ENCODE data around the gene ZNF750.

DNA sequence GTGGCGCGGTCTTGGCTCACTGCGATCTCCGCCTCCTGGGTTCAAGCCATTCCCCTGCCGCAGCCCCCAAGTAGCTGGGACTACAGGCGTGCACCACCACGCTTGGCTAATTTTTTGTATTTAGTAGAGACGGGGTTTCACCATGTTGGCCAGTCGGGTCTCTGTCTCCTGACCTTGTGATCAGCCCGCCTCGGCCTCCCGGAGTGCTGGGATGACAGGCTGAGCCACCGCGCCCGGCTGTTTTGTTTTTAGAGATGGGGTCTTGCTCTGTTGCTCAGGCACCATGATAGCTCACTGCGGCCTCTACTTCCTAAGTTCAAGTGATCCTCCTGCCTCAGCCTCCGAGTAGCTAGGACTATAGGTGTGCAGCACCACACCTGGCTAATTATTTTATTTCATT, 27.2 kb downstream of the ZNF750 start:
- TF ChIP-seq ZNF350 (tag by site-specific recombination; IDR thresholded peaks at IDR 0.05) = no peak
- TF ChIP-seq, protein P1, sequence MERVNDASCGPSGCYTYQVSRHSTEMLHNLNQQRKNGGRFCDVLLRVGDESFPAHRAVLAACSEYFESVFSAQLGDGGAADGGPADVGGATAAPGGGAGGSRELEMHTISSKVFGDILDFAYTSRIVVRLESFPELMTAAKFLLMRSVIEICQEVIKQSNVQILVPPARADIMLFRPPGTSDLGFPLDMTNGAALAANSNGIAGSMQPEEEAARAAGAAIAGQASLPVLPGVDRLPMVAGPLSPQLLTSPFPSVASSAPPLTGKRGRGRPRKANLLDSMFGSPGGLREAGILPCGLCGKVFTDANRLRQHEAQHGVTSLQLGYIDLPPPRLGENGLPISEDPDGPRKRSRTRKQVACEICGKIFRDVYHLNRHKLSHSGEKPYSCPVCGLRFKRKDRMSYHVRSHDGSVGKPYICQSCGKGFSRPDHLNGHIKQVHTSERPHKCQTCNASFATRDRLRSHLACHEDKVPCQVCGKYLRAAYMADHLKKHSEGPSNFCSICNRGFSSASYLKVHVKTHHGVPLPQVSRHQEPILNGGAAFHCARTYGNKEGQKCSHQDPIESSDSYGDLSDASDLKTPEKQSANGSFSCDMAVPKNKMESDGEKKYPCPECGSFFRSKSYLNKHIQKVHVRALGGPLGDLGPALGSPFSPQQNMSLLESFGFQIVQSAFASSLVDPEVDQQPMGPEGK (tag by site-specific recombination; IDR thresholded peaks at IDR 0.05) = no peak
- TF ChIP-seq ZNF423 (tag by site-specific recombination; IDR thresholded peaks at IDR 0.05) = no peak
- TF ChIP-seq, protein P2, sequence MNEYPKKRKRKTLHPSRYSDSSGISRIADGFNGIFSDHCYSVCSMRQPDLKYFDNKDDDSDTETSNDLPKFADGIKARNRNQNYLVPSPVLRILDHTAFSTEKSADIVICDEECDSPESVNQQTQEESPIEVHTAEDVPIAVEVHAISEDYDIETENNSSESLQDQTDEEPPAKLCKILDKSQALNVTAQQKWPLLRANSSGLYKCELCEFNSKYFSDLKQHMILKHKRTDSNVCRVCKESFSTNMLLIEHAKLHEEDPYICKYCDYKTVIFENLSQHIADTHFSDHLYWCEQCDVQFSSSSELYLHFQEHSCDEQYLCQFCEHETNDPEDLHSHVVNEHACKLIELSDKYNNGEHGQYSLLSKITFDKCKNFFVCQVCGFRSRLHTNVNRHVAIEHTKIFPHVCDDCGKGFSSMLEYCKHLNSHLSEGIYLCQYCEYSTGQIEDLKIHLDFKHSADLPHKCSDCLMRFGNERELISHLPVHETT (tag by site-specific recombination; IDR thresholded peaks at IDR 0.05) = no peak
- TF ChIP-seq OVOL3 (tag by site-specific recombination; IDR thresholded peaks at IDR 0.05) = no peak

Data from HEK293 (cell line).